Measurements from ENCODE around the gene MMP17.

MMP17 gene

GRCh38 chr12:131850856-131851559 lies 22.8 kb downstream of the MMP17 start:
- peak; percentile 81 for DNase-seq (ENCODE audit: low spot score)

GRCh38 chr12:131851741-131852550 lies 23.8 kb downstream of the MMP17 start:
- no peak for DNase-seq (ENCODE audit: low spot score)

- no peak for DNase-seq (ENCODE audit: low spot score)
Measured at GRCh38 chr12:131852551-131853299, 24.5 kb downstream of the MMP17 start.

- DNase-seq (ENCODE audit: low spot score) = peak; percentile 46
Measured at GRCh38 chr12:131853832-131854797, 25.9 kb downstream of the MMP17 start.

GRCh38 chr12:131854861-131855476 lies 26.8 kb downstream of the MMP17 start:
- peak; percentile 49 for DNase-seq (ENCODE audit: low spot score)

- DNase-seq (ENCODE audit: low spot score) = peak; percentile 52
Measured at GRCh38 chr12:131855521-131856142, 27.4 kb downstream of the MMP17 start.

GRCh38 chr12:131856366-131857097 lies 28.3 kb downstream of the MMP17 start:
- no peak for DNase-seq (ENCODE audit: low spot score)

GRCh38 chr12:131857908-131858850 lies 30.0 kb downstream of the MMP17 start:
- peak; percentile 46 for DNase-seq (ENCODE audit: low spot score)

- peak; percentile 73 for DNase-seq (ENCODE audit: low spot score)
Measured at GRCh38 chr12:131860472-131861260, 32.5 kb downstream of the MMP17 start.

GRCh38 chr12:131861261-131862083 lies 33.3 kb downstream of the MMP17 start:
- DNase-seq (ENCODE audit: low spot score) = peak; percentile 46

GRCh38 chr12:131862084-131862441 lies 33.9 kb downstream of the MMP17 start:
- no peak for DNase-seq (ENCODE audit: low spot score)

- DNase-seq (ENCODE audit: low spot score) = no peak
Measured at GRCh38 chr12:131862600-131862993, 34.4 kb downstream of the MMP17 start.

- no peak for DNase-seq (ENCODE audit: low spot score)
Measured at GRCh38 chr12:131862994-131863710, 35.0 kb downstream of the MMP17 start.

- peak; percentile 48 for DNase-seq (ENCODE audit: low spot score)
Measured at GRCh38 chr12:131863711-131864396, 35.7 kb downstream of the MMP17 start.

- no peak for DNase-seq (ENCODE audit: low spot score)
Measured at GRCh38 chr12:131864469-131864868, 36.3 kb downstream of the MMP17 start.
